ENCODE data around the gene MCF2.

MCF2 gene

GRCh38 chrX:139560221-139560620, 147.7 kb downstream of the MCF2 start:
- no peak overlapping the region for H3K4me3 ChIP-seq (ENCODE audit: low read length)
- no peak for DNase-seq (ENCODE audit: low read depth)
- no peak for TF ChIP-seq CTCF (IDR thresholded peaks at IDR 0.05; ENCODE audit: insufficient read depth, low read depth, low read length, missing control alignments)

- TF ChIP-seq CTCF (IDR thresholded peaks at IDR 0.05; ENCODE audit: insufficient read depth, low read depth, low read length, missing control alignments), result peak; percentile 64
- no peak overlapping the region for H3K4me3 ChIP-seq (ENCODE audit: low read length)
- DNase-seq (ENCODE audit: low read depth), result peak; percentile 68
Measured at GRCh38 chrX:139559383-139560042, 148.5 kb downstream of the MCF2 start.

- TF ChIP-seq CTCF (IDR thresholded peaks at IDR 0.05; ENCODE audit: insufficient read depth, low read depth, low read length, missing control alignments), result no peak
- H3K4me3 ChIP-seq (ENCODE audit: low read length), result no peak overlapping the region
- DNase-seq (ENCODE audit: low read depth), result no peak
Measured at GRCh38 chrX:139554991-139555675, 152.8 kb downstream of the MCF2 start.

GRCh38 chrX:139554376-139554775, 153.6 kb downstream of the MCF2 start:
- no peak overlapping the region for H3K4me3 ChIP-seq (ENCODE audit: low read length)
- no peak for DNase-seq (ENCODE audit: low read depth)
- no peak for TF ChIP-seq CTCF (IDR thresholded peaks at IDR 0.05; ENCODE audit: insufficient read depth, low read depth, low read length, missing control alignments)

- TF ChIP-seq CTCF (IDR thresholded peaks at IDR 0.05; ENCODE audit: insufficient read depth, low read depth, low read length, missing control alignments), result no peak
- H3K4me3 ChIP-seq (ENCODE audit: low read length), result no peak overlapping the region
- DNase-seq (ENCODE audit: low read depth), result no peak
Measured at GRCh38 chrX:139544591-139544990, 163.4 kb downstream of the MCF2 start.

- no peak overlapping the region for H3K4me3 ChIP-seq (ENCODE audit: low read length)
- no peak for DNase-seq (ENCODE audit: low read depth)
- TF ChIP-seq CTCF (IDR thresholded peaks at IDR 0.05; ENCODE audit: insufficient read depth, low read depth, low read length, missing control alignments), result no peak
Measured at GRCh38 chrX:139543920-139544319, 164.0 kb downstream of the MCF2 start.

GRCh38 chrX:139542652-139543051, 165.3 kb downstream of the MCF2 start:
- no peak overlapping the region for H3K4me3 ChIP-seq (ENCODE audit: low read length)
- DNase-seq (ENCODE audit: low read depth), result no peak
- TF ChIP-seq CTCF (IDR thresholded peaks at IDR 0.05; ENCODE audit: insufficient read depth, low read depth, low read length, missing control alignments), result no peak

Data from epithelial cell of esophagus (primary cell).